ENCODE results near the gene PTDSS2.

PTDSS2 gene

GRCh38 chr11:471468-472145 is 21.5 kb downstream of the PTDSS2 start:
- DNase-seq, result no peak

GRCh38 chr11:472272-472671 is 22.2 kb downstream of the PTDSS2 start:
- no peak for DNase-seq

GRCh38 chr11:472816-473215 is 22.7 kb downstream of the PTDSS2 start:
- DNase-seq, result no peak

GRCh38 chr11:473415-473814 is 23.3 kb downstream of the PTDSS2 start:
- DNase-seq, result no peak

- no peak for DNase-seq
Observed at GRCh38 chr11:473962-474785, 24.1 kb downstream of the PTDSS2 start.

GRCh38 chr11:474914-475506 is 24.9 kb downstream of the PTDSS2 start:
- DNase-seq, result no peak

GRCh38 chr11:475941-476340 is 25.9 kb downstream of the PTDSS2 start:
- DNase-seq, result no peak

GRCh38 chr11:476416-476815 is 26.3 kb downstream of the PTDSS2 start:
- DNase-seq, result no peak

GRCh38 chr11:477052-477715 is 27.1 kb downstream of the PTDSS2 start:
- no peak for DNase-seq

GRCh38 chr11:479311-479710 is 29.2 kb downstream of the PTDSS2 start:
- no peak for DNase-seq

GRCh38 chr11:484616-485015 is 34.5 kb downstream of the PTDSS2 start:
- no peak for DNase-seq

GRCh38 chr11:486189-486588 is 36.1 kb downstream of the PTDSS2 start:
- no peak for DNase-seq

GRCh38 chr11:487571-488021 is 37.5 kb downstream of the PTDSS2 start:
- DNase-seq, result no peak

- DNase-seq, result no peak
Observed at GRCh38 chr11:488062-488461, 38.0 kb downstream of the PTDSS2 start.

- no peak for DNase-seq
Observed at GRCh38 chr11:488579-488978, 38.5 kb downstream of the PTDSS2 start.

- peak; percentile 34 for DNase-seq
Observed at GRCh38 chr11:488992-489391, 38.9 kb downstream of the PTDSS2 start.

GRCh38 chr11:489610-490185 is 39.6 kb downstream of the PTDSS2 start:
- DNase-seq, result no peak

- no peak for DNase-seq
Observed at GRCh38 chr11:490186-490929, 40.3 kb downstream of the PTDSS2 start.

GRCh38 chr11:490930-491260 is 40.8 kb downstream of the PTDSS2 start:
- no peak for DNase-seq

GRCh38 chr11:491358-491757 is 41.3 kb downstream of the PTDSS2 start:
- no peak for DNase-seq

- DNase-seq, result peak; percentile 95
Observed at GRCh38 chr11:492427-493226, 42.5 kb downstream of the PTDSS2 start.
